Measurements from ENCODE around the gene SNED1. TPM values are rescaled to one million over a fixed set of nuclear protein-coding genes. Genes with fewer than 3 reads are reported as not detected.

SNED1 gene
- total and polyA plus RNA-seq, 12 donors: 3.9 to 12.7 (median 6.3) TPM

DNA sequence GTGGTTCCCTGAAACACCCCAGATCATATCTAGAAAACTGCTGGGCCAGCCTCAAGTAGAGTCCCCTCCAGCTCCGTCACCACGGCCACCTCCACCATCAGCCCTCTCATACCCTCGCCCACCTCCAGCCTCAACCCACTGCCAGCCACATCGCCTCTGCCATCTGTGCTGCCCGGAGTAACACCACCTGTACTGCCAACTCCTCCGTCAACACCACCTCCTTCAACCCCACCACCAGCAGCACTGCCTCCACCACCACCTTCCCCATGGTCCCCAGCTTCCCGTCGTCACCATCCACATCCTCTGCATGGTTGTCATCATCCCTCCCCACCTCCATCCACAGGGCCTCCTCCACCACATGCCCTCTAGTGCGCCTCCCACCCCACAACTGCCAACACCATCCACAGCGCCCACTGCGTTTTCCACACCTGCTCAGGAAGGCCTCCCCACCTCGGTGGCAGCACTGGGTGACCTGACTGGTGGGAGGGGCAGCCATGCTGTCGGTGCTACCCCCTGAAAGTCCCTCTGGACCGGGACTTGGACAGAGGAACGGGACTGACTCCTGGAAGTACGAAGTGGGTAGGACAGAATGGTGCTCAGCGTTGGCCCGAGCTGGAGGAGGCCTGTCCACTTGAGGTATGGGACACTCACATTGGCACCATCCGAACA, 1.6 kb downstream of the SNED1 start:
- peak overlapping the region in 2 of 10 donors; percentile 61 to 83 for H3K27ac ChIP-seq
- DNase-seq: peak in 1 of 2 donors; percentile 5

DNA sequence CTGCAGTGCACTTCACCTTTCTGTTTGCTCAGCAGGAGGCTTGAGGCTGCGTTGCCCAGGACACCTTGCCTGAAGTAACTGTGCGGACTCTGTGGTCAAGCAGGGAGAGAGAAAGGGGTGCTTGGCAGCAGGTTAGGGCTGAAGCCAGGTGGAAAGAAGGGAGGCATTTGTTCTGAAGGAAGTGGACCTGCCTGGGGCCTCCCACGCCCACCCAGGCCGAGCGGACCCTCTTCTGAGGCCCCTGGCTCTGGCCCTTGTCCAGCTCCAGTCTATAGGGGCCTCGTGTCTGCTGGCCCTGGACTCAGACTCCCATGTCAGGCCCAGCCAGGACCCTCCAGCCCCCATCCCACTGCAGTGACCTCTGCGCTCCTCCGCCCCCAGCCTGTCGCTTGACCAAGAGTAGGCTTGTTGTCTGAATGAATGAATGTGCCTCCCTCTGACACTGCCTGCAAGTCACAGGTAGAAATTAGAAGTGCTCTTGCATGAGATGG, 2.5 kb downstream of the SNED1 start:
- 87 to 93% methylated on average over 9 of the region's 9 CpGs for WGBS, 2 donors

More for the DNA sequence above, 1.6 kb downstream of the SNED1 start:
- Histone ChIP-seq H3K4me1 (peaks cover 11 to 49% (median 28%) of the 10 kb centered on the region in 9 donors), H3K4me3 (peak overlapping the region in 9 of 10 donors; percentile 54 to 88 (median 67)), H3K27me3 (peaks cover 0 to 14% (median 0%) of the 10 kb centered on the region in 7 donors), H3K36me3 (peaks cover 0 to 20% (median 0%) of the 10 kb centered on the region in 9 donors), H3K9me3 (peaks cover 0 to 23% (median 18%) of the 10 kb centered on the region in 11 donors)
- ATAC-seq: no peak
- 88 to 92% methylated on average over 19 of the region's 19 CpGs for WGBS, 2 donors
- TF ChIP-seq, protein P1, sequence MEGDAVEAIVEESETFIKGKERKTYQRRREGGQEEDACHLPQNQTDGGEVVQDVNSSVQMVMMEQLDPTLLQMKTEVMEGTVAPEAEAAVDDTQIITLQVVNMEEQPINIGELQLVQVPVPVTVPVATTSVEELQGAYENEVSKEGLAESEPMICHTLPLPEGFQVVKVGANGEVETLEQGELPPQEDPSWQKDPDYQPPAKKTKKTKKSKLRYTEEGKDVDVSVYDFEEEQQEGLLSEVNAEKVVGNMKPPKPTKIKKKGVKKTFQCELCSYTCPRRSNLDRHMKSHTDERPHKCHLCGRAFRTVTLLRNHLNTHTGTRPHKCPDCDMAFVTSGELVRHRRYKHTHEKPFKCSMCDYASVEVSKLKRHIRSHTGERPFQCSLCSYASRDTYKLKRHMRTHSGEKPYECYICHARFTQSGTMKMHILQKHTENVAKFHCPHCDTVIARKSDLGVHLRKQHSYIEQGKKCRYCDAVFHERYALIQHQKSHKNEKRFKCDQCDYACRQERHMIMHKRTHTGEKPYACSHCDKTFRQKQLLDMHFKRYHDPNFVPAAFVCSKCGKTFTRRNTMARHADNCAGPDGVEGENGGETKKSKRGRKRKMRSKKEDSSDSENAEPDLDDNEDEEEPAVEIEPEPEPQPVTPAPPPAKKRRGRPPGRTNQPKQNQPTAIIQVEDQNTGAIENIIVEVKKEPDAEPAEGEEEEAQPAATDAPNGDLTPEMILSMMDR (IDR thresholded peaks at IDR 0.05): no peak
- intact Hi-C loops (cut with DNase I): loop anchor here in 4 of 10 donors (5.0 to 10.0 kb wide), 3 partner anchors 83 to 145 kb away; no protein-coding TSS in a partner anchor

DNA sequence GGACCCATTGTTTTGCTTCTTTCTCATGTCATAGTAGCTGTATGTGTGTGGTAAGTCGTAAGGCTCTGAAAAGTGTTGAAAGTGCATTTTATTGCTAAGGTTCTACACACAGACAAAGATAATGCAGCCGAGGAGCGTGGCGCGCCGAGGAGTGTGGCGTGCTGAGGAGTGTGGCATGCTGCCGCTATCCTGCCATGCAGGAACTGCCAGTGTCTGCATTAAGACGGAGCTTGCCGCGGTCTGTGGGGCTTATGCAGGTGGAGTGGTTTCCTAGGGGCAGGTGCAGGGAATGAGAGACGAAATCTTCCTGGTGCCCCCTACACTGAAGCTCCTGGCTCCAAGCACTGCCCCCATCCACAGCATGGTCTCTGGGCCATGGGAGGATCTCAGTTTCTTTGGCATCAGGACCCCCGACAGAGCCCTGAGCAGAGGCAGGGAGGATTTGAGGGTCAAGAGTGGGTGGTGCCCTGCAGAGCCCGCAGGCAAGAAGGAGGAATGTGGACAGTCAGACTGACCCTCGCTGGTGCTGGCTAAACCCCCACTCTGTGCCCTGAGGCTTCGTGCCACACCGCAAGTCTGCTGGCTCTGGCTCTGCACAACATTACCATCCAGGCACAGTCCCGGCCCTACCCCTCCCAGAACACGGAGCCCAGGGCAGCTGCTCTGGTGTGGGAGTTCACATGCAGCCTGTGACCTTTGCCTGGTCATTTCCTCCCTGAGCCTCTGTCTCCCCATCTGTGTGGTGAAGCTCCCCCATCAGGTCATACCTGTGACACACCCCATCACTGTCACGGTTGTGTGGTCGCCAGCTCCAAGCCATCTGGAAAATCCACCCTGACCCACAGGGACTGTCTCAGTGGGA, 3.2 kb downstream of the SNED1 start:
- 93 to 95% methylated on average over 21 of the region's 21 CpGs for WGBS, 2 donors

More for the DNA sequence above, 2.5 kb downstream of the SNED1 start:
- no peak overlapping the region for H3K4me3 ChIP-seq
- peaks cover 11 to 42% (median 27%) of the 10 kb centered on the region in 9 donors for H3K4me1 ChIP-seq
- intact Hi-C loops (cut with DNase I): no loop called here
- no peak for ATAC-seq
- TF ChIP-seq, protein P1 (IDR thresholded peaks at IDR 0.05): no peak
- no peak overlapping the region for H3K27ac ChIP-seq
- H3K36me3 ChIP-seq: peaks cover 0 to 20% (median 0%) of the 10 kb centered on the region in 9 donors
- DNase-seq: peak in 1 of 2 donors; percentile 4
- H3K9me3 ChIP-seq: peaks cover 0 to 31% (median 27%) of the 10 kb centered on the region in 11 donors
- H3K27me3 ChIP-seq: peaks cover 0 to 14% (median 0%) of the 10 kb centered on the region in 7 donors

More for the DNA sequence above, 3.2 kb downstream of the SNED1 start:
- TF ChIP-seq, protein P1 (IDR thresholded peaks at IDR 0.05): no peak
- intact Hi-C loops (cut with DNase I): no loop called here
- Histone ChIP-seq H3K36me3 (peaks cover 0 to 20% (median 0%) of the 10 kb centered on the region in 9 donors), H3K9me3 (peaks cover 0 to 37% (median 27%) of the 10 kb centered on the region in 11 donors), H3K27me3 (peaks cover 0 to 14% (median 0%) of the 10 kb centered on the region in 7 donors), H3K4me1 (peaks cover 11 to 35% (median 21%) of the 10 kb centered on the region in 9 donors), H3K27ac (no peak overlapping the region), H3K4me3 (no peak overlapping the region)
- DNase-seq: no peak
- ATAC-seq: no peak
